Liver (tissue), 9 donors: ENCODE measurements around the gene CARD19. TPM values are rescaled to one million over a fixed set of nuclear protein-coding genes. Genes with fewer than 3 reads are reported as not detected.

Experiments used
- DNase-seq: peaks from one replicate; pipeline ENCODE4 v3.0.0-alpha.2; 2017; ENCODE audit warnings: low spot score
- H3K27ac ChIP-seq, 2 donors: one replicate each; pipeline ENCODE4 v1.7.0; 2013; ENCODE audit warnings: inconsistent platforms in 2 of 2, low read length in 2 of 2, control low read depth in 1 of 2, low read depth in 1 of 2, mild to moderate bottlenecking in 1 of 2
- H3K27me3 ChIP-seq, 4 donors: one replicate each; pipeline versions ENCODE4 v1.6.1 to v1.7.0; 2013; ENCODE audit warnings: low read length in 3 of 4, inconsistent platforms in 1 of 4, mild to moderate bottlenecking in 1 of 4, moderate library complexity in 1 of 4; ENCODE audit not compliant: control insufficient read depth in 4 of 4, insufficient read depth in 4 of 4
- H3K36me3 ChIP-seq, 4 donors: one replicate each; pipeline versions ENCODE4 v1.6.1 to v1.7.0; 2013; ENCODE audit warnings: low read length in 3 of 4, mild to moderate bottlenecking in 3 of 4, low read depth in 1 of 4, moderate library complexity in 1 of 4; ENCODE audit not compliant: control insufficient read depth in 4 of 4, insufficient read depth in 3 of 4
- H3K4me1 ChIP-seq, 4 donors: one replicate each; pipeline versions ENCODE4 v1.6.1 to v1.7.0; 2013; ENCODE audit warnings: low read length in 3 of 4, mild to moderate bottlenecking in 3 of 4, moderate library complexity in 1 of 4; ENCODE audit not compliant: control insufficient read depth in 4 of 4, insufficient read depth in 4 of 4
- H3K4me3 ChIP-seq, 3 donors: one replicate each; pipeline versions ENCODE4 v1.6.1 to v1.7.0; 2013; ENCODE audit warnings: low read length in 3 of 3, control low read depth in 1 of 3, low read depth in 1 of 3, mild to moderate bottlenecking in 1 of 3
- H3K9ac ChIP-seq, 2 donors: one replicate each; pipeline ENCODE4 v1.7.0; 2013; ENCODE audit warnings: low read length in 2 of 2, mild to moderate bottlenecking in 2 of 2, moderate library complexity in 2 of 2, control low read depth in 1 of 2, low read depth in 1 of 2
- H3K9me3 ChIP-seq, 4 donors: one replicate each; pipeline versions ENCODE4 v1.6.1 to v1.7.0; 2013; ENCODE audit warnings: low read length in 3 of 4; ENCODE audit not compliant: control insufficient read depth in 4 of 4
- EGR1 ChIP-seq, 2 donors: IDR thresholded peaks; 2 replicates each; pipeline ENCODE4 v1.6.1; 2016 to 2018; ENCODE audit warnings: antibody characterized with exemption in 2 of 2, low read depth in 2 of 2
- FOXA1 ChIP-seq: IDR thresholded peaks from 2 replicates; pipeline ENCODE4 v1.6.1; 2016; ENCODE audit warnings: antibody characterized with exemption
- FOXA2 ChIP-seq: IDR thresholded peaks from 2 replicates; pipeline ENCODE4 v1.6.1; 2016; ENCODE audit warnings: antibody characterized with exemption
- GABPA ChIP-seq, 2 donors: IDR thresholded peaks in 1 of 2; conservative IDR thresholded peaks in 1 of 2; 2 replicates each; pipeline ENCODE4 v1.6.1; 2016; ENCODE audit warnings: antibody characterized with exemption in 2 of 2, mild to moderate bottlenecking in 1 of 2, moderate library complexity in 1 of 2
- HNF4A ChIP-seq, 2 donors: conservative IDR thresholded peaks; 2 replicates each; pipeline ENCODE4 v1.6.1; 2016; ENCODE audit warnings: antibody characterized with exemption in 2 of 2, mild to moderate bottlenecking in 2 of 2
- HNF4G ChIP-seq: IDR thresholded peaks from 2 replicates; pipeline ENCODE4 v1.6.1; 2016; ENCODE audit warnings: antibody characterized with exemption
- JUND ChIP-seq, 2 donors: IDR thresholded peaks; 2 replicates each; pipeline ENCODE4 v1.6.1; 2016; ENCODE audit warnings: antibody characterized with exemption in 2 of 2
- NR2F2 ChIP-seq: IDR thresholded peaks from 2 replicates; pipeline ENCODE4 v1.6.1; 2016; ENCODE audit warnings: antibody characterized with exemption
- RAD21 ChIP-seq, 2 donors: IDR thresholded peaks; 2 replicates each; pipeline ENCODE4 v1.6.1; 2016; ENCODE audit warnings: antibody characterized with exemption in 2 of 2, mild to moderate bottlenecking in 2 of 2
- RXRA ChIP-seq, 2 donors: IDR thresholded peaks; 2 replicates each; pipeline ENCODE4 v1.6.1; 2017 to 2018; ENCODE audit warnings: antibody characterized with exemption in 2 of 2, mild to moderate bottlenecking in 1 of 2
- TAF1 ChIP-seq: conservative IDR thresholded peaks from 2 replicates; pipeline ENCODE4 v1.6.1; 2016; ENCODE audit warnings: antibody characterized with exemption, mild to moderate bottlenecking
- YY1 ChIP-seq: IDR thresholded peaks from 2 replicates; pipeline ENCODE4 v1.6.1; 2016; ENCODE audit warnings: antibody characterized with exemption, mild to moderate bottlenecking
- WGBS: extraction: QIAGEN DNeasy Blood & Tissue Kit; methylation state at CpG from one replicate; pipeline ENCODE4 v1.1.7; 2013; 5-methylcytosine and 5-hydroxymethylcytosine counted together
- polyA plus RNA-seq, 2 donors: library from polyadenylated mRNA; stranded (reverse) in 1 of 2; unstranded in 1 of 2; fragments of 200-250 nt in 1 of 2; fragments of >200 nt in 1 of 2; fragmentation: Nextera tagmentation in 1 of 2; extraction: Ambion mirVana in 1 of 2; gene quantifications; one replicate each; pipeline versions ENCODE4 v1.2.1 to v1.2.3, GENCODE V29; 2013 to 2015
- total RNA-seq, 2 donors: library from RNA; depleted of rRNA; stranded (reverse); fragments of >200 nt; gene quantifications; one replicate each; pipeline ENCODE4 v1.2.3, GENCODE V29; 2014
- TF ChIP-seq, protein P1 (sequence below): fragments of 150-350 bp; IDR thresholded peaks from 2 replicates; pipeline ENCODE4 v1.5.1; 2017; ENCODE audit warnings: improper control_type of control experiment, low read depth, low read length; ENCODE audit not compliant: missing input control
- TF ChIP-seq, protein P2 (sequence below): IDR thresholded peaks from 2 replicates; pipeline ENCODE4 v1.6.1; 2016; ENCODE audit warnings: antibody characterized with exemption
- TF ChIP-seq, protein P3 (sequence below): IDR thresholded peaks from 2 replicates; pipeline ENCODE4 v1.6.1; 2016; ENCODE audit warnings: antibody characterized with exemption
- donor health status: healthy.
- donor health status: healthy.
- donor health status: healthy.
- donor health status: healthy.
- donor health status: healthy.

CARD19 gene
- total and polyA plus RNA-seq, 4 donors, result 13.0 to 18.2 (median 16.3) TPM

DNA sequence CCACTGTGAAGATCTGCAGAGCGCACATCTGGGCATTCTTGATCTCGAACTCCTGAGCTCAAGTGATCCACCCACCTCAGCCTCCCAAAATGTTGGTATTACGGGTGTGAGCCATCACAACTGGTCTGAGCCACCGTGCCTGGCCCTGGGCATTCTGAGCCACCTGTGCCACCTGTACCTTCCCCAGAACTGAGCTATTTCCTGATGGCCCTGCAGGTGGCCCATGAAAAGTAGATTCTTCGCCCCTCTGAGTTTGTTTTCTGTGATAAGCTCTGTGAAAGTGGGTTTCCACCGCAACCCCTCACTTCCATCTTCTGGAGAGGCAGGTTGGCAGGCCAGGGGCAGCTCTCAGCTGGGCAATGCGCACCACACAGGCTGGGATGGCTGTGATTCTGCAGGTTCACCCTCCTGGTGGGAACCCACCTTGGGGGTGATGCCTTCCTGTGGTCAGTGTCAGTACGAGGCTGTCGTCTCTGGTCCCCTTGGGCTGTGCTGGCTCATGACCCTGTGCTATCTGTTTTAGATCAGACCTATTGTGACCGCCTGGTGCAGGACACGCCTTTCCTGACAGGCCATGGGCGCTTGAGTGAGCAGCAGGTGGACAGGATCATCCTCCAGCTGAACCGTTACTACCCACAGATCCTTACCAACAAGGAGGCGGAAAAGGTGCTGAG, 11.3 kb downstream of the CARD19 start:
- Histone ChIP-seq H3K9ac (no peak overlapping the region), H3K27me3 (no peaks in the 10 kb centered on the region), H3K36me3 (peaks cover 0 to 4% (median 0%) of the 10 kb centered on the region in 4 donors), H3K27ac (no peak overlapping the region), H3K4me1 (peaks cover 0 to 5% (median 0%) of the 10 kb centered on the region in 4 donors), H3K4me3 (no peak overlapping the region), H3K9me3 (no peaks in the 10 kb centered on the region)
- no peak for DNase-seq
- TF ChIP-seq JUND (IDR thresholded peaks at IDR 0.05), result no peak
- no peak for TF ChIP-seq FOXA2
- WGBS, result 96% methylated on average over 14 of the region's 14 CpGs

DNA sequence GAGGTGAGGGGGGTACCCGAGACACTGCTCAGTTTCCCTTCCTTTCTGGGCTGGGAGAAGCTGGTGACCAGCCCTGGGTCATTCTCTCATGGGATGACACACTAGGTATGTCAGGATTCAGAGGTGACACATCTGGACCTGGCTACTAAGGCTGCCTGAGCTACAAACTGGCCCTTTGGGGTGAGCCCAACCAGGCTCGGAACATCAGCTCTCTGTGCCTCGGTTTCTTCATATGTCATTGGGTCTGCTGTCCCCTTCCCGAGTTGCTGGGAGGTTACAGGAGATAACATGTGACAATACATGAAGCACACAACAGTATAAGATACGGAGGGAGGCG, 11.8 kb downstream of the CARD19 start:
- no peak overlapping the region for H3K4me3 ChIP-seq
- WGBS, result 93% methylated on average over 6 of the region's 6 CpGs
- no peaks in the 10 kb centered on the region for H3K27me3 ChIP-seq
- no peaks in the 10 kb centered on the region for H3K9me3 ChIP-seq
- H3K36me3 ChIP-seq, result peaks cover 0 to 4% (median 0%) of the 10 kb centered on the region in 4 donors
- H3K27ac ChIP-seq, result no peak overlapping the region
- DNase-seq, result no peak
- H3K9ac ChIP-seq, result no peak overlapping the region
- TF ChIP-seq RAD21 (IDR thresholded peaks at IDR 0.05), result no peak
- TF ChIP-seq NR2F2, result no peak
- TF ChIP-seq, protein P1, sequence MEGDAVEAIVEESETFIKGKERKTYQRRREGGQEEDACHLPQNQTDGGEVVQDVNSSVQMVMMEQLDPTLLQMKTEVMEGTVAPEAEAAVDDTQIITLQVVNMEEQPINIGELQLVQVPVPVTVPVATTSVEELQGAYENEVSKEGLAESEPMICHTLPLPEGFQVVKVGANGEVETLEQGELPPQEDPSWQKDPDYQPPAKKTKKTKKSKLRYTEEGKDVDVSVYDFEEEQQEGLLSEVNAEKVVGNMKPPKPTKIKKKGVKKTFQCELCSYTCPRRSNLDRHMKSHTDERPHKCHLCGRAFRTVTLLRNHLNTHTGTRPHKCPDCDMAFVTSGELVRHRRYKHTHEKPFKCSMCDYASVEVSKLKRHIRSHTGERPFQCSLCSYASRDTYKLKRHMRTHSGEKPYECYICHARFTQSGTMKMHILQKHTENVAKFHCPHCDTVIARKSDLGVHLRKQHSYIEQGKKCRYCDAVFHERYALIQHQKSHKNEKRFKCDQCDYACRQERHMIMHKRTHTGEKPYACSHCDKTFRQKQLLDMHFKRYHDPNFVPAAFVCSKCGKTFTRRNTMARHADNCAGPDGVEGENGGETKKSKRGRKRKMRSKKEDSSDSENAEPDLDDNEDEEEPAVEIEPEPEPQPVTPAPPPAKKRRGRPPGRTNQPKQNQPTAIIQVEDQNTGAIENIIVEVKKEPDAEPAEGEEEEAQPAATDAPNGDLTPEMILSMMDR, result no peak
- no peak for TF ChIP-seq YY1
- TF ChIP-seq, protein P2, sequence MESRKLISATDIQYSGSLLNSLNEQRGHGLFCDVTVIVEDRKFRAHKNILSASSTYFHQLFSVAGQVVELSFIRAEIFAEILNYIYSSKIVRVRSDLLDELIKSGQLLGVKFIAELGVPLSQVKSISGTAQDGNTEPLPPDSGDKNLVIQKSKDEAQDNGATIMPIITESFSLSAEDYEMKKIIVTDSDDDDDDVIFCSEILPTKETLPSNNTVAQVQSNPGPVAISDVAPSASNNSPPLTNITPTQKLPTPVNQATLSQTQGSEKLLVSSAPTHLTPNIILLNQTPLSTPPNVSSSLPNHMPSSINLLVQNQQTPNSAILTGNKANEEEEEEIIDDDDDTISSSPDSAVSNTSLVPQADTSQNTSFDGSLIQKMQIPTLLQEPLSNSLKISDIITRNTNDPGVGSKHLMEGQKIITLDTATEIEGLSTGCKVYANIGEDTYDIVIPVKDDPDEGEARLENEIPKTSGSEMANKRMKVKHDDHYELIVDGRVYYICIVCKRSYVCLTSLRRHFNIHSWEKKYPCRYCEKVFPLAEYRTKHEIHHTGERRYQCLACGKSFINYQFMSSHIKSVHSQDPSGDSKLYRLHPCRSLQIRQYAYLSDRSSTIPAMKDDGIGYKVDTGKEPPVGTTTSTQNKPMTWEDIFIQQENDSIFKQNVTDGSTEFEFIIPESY, result no peak
- no peak for TF ChIP-seq FOXA2
- no peak for TF ChIP-seq FOXA1
- TF ChIP-seq, protein P3, sequence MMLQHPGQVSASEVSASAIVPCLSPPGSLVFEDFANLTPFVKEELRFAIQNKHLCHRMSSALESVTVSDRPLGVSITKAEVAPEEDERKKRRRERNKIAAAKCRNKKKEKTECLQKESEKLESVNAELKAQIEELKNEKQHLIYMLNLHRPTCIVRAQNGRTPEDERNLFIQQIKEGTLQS, result no peak
- TF ChIP-seq EGR1 (IDR thresholded peaks at IDR 0.05; ENCODE audit: low read depth in 2 of 2), result no peak
- no peak for TF ChIP-seq GABPA (IDR thresholded peaks at IDR 0.05 in 1 of 2, conservative IDR thresholded peaks at IDR 0.05 in 1 of 2)
- no peak for TF ChIP-seq TAF1
- TF ChIP-seq RXRA (IDR thresholded peaks at IDR 0.05), result no peak
- peaks cover 0 to 5% (median 0%) of the 10 kb centered on the region in 4 donors for H3K4me1 ChIP-seq

DNA sequence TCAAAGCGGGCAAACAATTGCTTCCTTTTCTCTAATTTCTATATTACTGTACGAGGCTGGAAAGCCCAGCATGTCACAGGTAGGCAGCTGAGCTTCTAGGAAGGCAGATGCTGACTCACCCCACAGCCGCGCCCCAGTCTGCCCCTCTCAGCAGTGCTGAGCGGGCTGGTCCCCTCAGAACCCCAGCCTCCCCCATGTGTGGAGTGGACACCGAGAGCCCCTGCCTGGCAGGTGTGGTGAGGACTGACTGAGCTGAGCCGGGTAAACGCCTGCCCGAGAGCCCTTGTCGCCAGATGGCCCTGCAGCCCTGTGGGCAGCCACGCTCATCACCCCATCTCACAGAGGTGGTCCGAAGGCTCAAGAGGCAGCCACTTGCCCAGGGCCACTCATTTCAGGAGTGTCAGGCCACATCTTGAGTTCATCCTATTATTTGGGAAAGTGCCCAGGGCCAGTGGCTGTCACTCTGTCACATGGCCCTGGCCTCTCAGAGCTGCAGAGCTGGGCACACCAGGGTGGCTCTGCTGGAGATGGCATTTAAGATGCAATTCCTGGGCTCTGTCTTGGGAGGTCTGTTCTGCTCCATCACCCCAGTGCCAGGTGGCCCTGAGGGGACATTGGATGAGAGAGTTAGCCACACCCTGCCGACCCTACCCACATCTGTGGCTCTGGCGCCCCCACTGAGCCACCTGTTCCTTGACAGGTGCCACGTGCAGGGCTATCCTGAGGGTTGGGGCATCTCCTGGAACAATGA, 12.4 kb downstream of the CARD19 start:
- TF ChIP-seq, protein P3, result no peak
- TF ChIP-seq, protein P2, result no peak
- TF ChIP-seq FOXA2, result no peak
- TF ChIP-seq EGR1 (IDR thresholded peaks at IDR 0.05; ENCODE audit: low read depth in 2 of 2), result no peak
- TF ChIP-seq YY1, result no peak
- TF ChIP-seq FOXA1, result no peak
- TF ChIP-seq, protein P1, result no peak
- no peak for TF ChIP-seq RAD21 (IDR thresholded peaks at IDR 0.05)
- TF ChIP-seq HNF4A (conservative IDR thresholded peaks at IDR 0.05), result no peak
- no peak for TF ChIP-seq HNF4G
- TF ChIP-seq NR2F2, result no peak
- no peak for TF ChIP-seq JUND (IDR thresholded peaks at IDR 0.05)
- Histone ChIP-seq H3K27ac (no peak overlapping the region), H3K36me3 (peaks cover 0 to 4% (median 0%) of the 10 kb centered on the region in 4 donors), H3K9me3 (no peaks in the 10 kb centered on the region), H3K27me3 (no peaks in the 10 kb centered on the region), H3K4me1 (peaks cover 0 to 5% (median 0%) of the 10 kb centered on the region in 4 donors), H3K4me3 (no peak overlapping the region), H3K9ac (no peak overlapping the region)
- DNase-seq, result no peak
- WGBS, result 91% methylated on average over 15 of the region's 15 CpGs
